Epithelial cell of esophagus (primary cell): ENCODE measurements around the gene ADGRD2.
A peak's percentile ranks its signal among the peaks of the same experiment; 100 is the strongest.

Experiments used
- DNase-seq: peaks from one replicate; pipeline ENCODE4 v3.0.0; 2010; ENCODE audit warnings: low read depth
- H3K4me3 ChIP-seq: 2 replicates; pipeline ENCODE4 v1.5.1; 2011; ENCODE audit warnings: mild to moderate bottlenecking, low read length, control low read depth
- CTCF ChIP-seq: IDR thresholded peaks from 2 replicates; pipeline ENCODE4 v1.5.1; 2011; ENCODE audit warnings: low read depth, mild to moderate bottlenecking, low read length, control low read depth, inconsistent platforms; ENCODE audit not compliant: insufficient read depth; ENCODE audit errors: missing control alignments

ADGRD2 gene

GRCh38 chr9:124477648-124478285, 27.5 kb downstream of the ADGRD2 start:
- H3K4me3 ChIP-seq = no peak overlapping the region
- no peak for DNase-seq
- no peak for TF ChIP-seq CTCF

GRCh38 chr9:124478354-124478753, 28.1 kb downstream of the ADGRD2 start:
- TF ChIP-seq CTCF = no peak
- H3K4me3 ChIP-seq = no peak overlapping the region
- no peak for DNase-seq

GRCh38 chr9:124479371-124479770, 29.1 kb downstream of the ADGRD2 start:
- TF ChIP-seq CTCF = no peak
- no peak overlapping the region for H3K4me3 ChIP-seq
- DNase-seq = no peak

- H3K4me3 ChIP-seq = no peak overlapping the region
- DNase-seq = no peak
- TF ChIP-seq CTCF = no peak
Measured at GRCh38 chr9:124479947-124480620, 29.8 kb downstream of the ADGRD2 start.

- DNase-seq = peak; percentile 37
- peak; percentile 48 for TF ChIP-seq CTCF
- no peak overlapping the region for H3K4me3 ChIP-seq
Measured at GRCh38 chr9:124480621-124480981, 30.4 kb downstream of the ADGRD2 start.

- no peak overlapping the region for H3K4me3 ChIP-seq
- no peak for TF ChIP-seq CTCF
- DNase-seq = no peak
Measured at GRCh38 chr9:124481115-124481514, 30.9 kb downstream of the ADGRD2 start.

GRCh38 chr9:124482431-124483031, 32.3 kb downstream of the ADGRD2 start:
- no peak overlapping the region for H3K4me3 ChIP-seq
- no peak for TF ChIP-seq CTCF
- DNase-seq = no peak
